HepG2 (cell line): ENCODE data around the gene HES7. TPM values are rescaled to one million over a fixed set of nuclear protein-coding genes. Genes with fewer than 3 reads are reported as not detected.
"Not testable (repeated sequence)": the region's sequence is repeated elsewhere in the genome, so short reads cannot be mapped to it uniquely, and the experiment has no call there.

Experiments used
- ATAC-seq: fragments of 200-7000 bp; cut with Tn5 transposase; 3 replicates; pipeline ENCODE4 v1.9.1; 2020; ENCODE audit warnings: mild to moderate bottlenecking, moderate library complexity
- BruUV-seq: library from RNA; stranded (reverse); fragments of 400-500 nt; replicated peaks from 2 replicates; lab custom pipeline; 2021; lab: Mats Ljungman, UMichigan
- CTCF ChIA-PET: fragments of 300-600 bp; formaldehyde crosslinking; extraction: SDS; loops from one replicate; lab custom pipeline; 2021; ENCODE audit warnings: low total read pairs, inconsistent platforms, low intra/inter-chr PET ratio; lab: Yijun Ruan, JAX
- POLR2A ChIA-PET: fragments of 350-600 bp; sonication (Branson Sonifier 250); formaldehyde crosslinking; loops from one replicate; lab custom pipeline; 2020; ENCODE audit warnings: antibody characterized with exemption, inconsistent platforms; lab: Yijun Ruan, JAX
- DNase-seq: peaks from one replicate; pipeline ENCODE4 v3.0.0-alpha.2; 2015; ENCODE audit warnings: low spot score
- FAIRE-seq: peaks from 3 replicates; lab custom pipeline; 2011; peaks lifted over from hg19 to GRCh38; lab: Jason Lieb, UNC
- H2AFZ ChIP-seq: one replicate; pipeline ENCODE4 v1.6.1; 2011; ENCODE audit warnings: low read length, inconsistent platforms
- H3K27ac ChIP-seq: fragments of 300-600 bp; 3 replicates; pipeline ENCODE4 v1.8.0; 2011; ENCODE audit warnings: mixed run types, mild to moderate bottlenecking, mixed read lengths, low read length, inconsistent platforms; ENCODE audit not compliant: insufficient read depth; ENCODE audit errors: extremely low read length
- H3K27me3 ChIP-seq, 2 experiments: fragments of 200-600 bp in 1 of 2; 2 replicates in 1 of 2; 3 replicates in 1 of 2; pipeline versions ENCODE4 v1.6.0 to v1.8.0; 2011; ENCODE audit warnings: low read length in 2 of 2, mild to moderate bottlenecking in 2 of 2, moderate library complexity in 2 of 2, inconsistent platforms in 1 of 2; ENCODE audit not compliant: insufficient read depth in 2 of 2, control insufficient read depth in 1 of 2
- H3K36me3 ChIP-seq, 2 experiments: fragments of 200-600 bp in 1 of 2; replicated peaks in 1 of 2; 2 replicates in 1 of 2; 3 replicates in 1 of 2; pipeline versions ENCODE4 v1.5.1 to v1.8.0; 2011; ENCODE audit warnings: low read length in 2 of 2, inconsistent platforms in 1 of 2; ENCODE audit not compliant: insufficient read depth in 2 of 2, control insufficient read depth in 1 of 2
- H3K4me1 ChIP-seq: 2 replicates; pipeline ENCODE4 v1.5.1; 2012; ENCODE audit warnings: low read length, inconsistent platforms; ENCODE audit not compliant: insufficient read depth
- H3K4me2 ChIP-seq: 2 replicates; pipeline ENCODE4 v1.6.0; 2011; ENCODE audit warnings: low read depth, low read length, inconsistent platforms
- H3K4me3 ChIP-seq, 3 experiments: fragments of 200-600 bp in 1 of 3; sonication (generic), shearing (Covaris generic) in 1 of 3; replicated peaks in 1 of 3; 2 replicates each; pipeline ENCODE4 v1.5.1; 2011 to 2016; ENCODE audit warnings: low read length in 3 of 3, inconsistent platforms in 2 of 3, low read depth in 2 of 3, mild to moderate bottlenecking in 2 of 3, control low read depth in 1 of 3, mixed read lengths in 1 of 3; ENCODE audit not compliant: insufficient read depth in 1 of 3
- H3K79me2 ChIP-seq: one replicate; pipeline ENCODE4 v1.6.1; 2011; ENCODE audit warnings: low read length, inconsistent platforms; ENCODE audit not compliant: insufficient read depth
- H3K9ac ChIP-seq: 2 replicates; pipeline ENCODE4 v1.6.0; 2011; ENCODE audit warnings: mild to moderate bottlenecking, low read depth, low read length, inconsistent platforms; ENCODE audit not compliant: insufficient read depth
- H3K9me3 ChIP-seq: 2 replicates; pipeline ENCODE4 v1.5.1; 2012; ENCODE audit warnings: mild to moderate bottlenecking, low read length
- H4K20me1 ChIP-seq: 2 replicates; pipeline ENCODE4 v1.6.0; 2011; ENCODE audit warnings: inconsistent platforms, mild to moderate bottlenecking, low read length, moderate library complexity; ENCODE audit not compliant: insufficient read depth
- CHCHD3 ChIP-seq: sonication (generic); formaldehyde crosslinking; IDR thresholded peaks from 2 replicates; pipeline ENCODE4 v1.8.0; 2022; ENCODE audit warnings: mild to moderate bottlenecking, missing genetic modification reagents, moderate library complexity
- GABPB1 ChIP-seq: IDR thresholded peaks from 2 replicates; pipeline ENCODE4 v1.6.1; 2016; ENCODE audit warnings: mild to moderate bottlenecking, missing genetic modification reagents, moderate library complexity, missing compliant biosample characterization
- HNRNPH1 ChIP-seq: fragments of 200-400 bp; formaldehyde crosslinking; optimal IDR thresholded peaks from 2 replicates; pipeline ENCODE3; 2017; ENCODE audit warnings: mild to moderate bottlenecking, low read depth, low read length
- NAIF1 ChIP-seq: sonication (generic); formaldehyde crosslinking; IDR thresholded peaks from 2 replicates; pipeline ENCODE4 v1.5.0; 2020; ENCODE audit warnings: mild to moderate bottlenecking, missing genetic modification reagents, borderline replicate concordance
- RAD21 ChIP-seq: fragments of 450-650 bp; formaldehyde crosslinking; IDR thresholded peaks from 2 replicates; pipeline ENCODE4 v1.5.0; 2020; ENCODE audit warnings: mild to moderate bottlenecking
- TBX3 ChIP-seq: fragments of 450-650 bp; IDR thresholded peaks from 2 replicates; pipeline ENCODE4 v1.6.1; 2017; ENCODE audit warnings: antibody characterized with exemption, mild to moderate bottlenecking, inconsistent platforms, borderline replicate concordance
- TOE1 ChIP-seq: sonication (generic); formaldehyde crosslinking; IDR thresholded peaks from 2 replicates; pipeline ENCODE4 v1.4.0; 2020; ENCODE audit warnings: mild to moderate bottlenecking, missing genetic modification reagents
- ZBTB21 ChIP-seq: sonication (generic); formaldehyde crosslinking; IDR thresholded peaks from 2 replicates; pipeline ENCODE4 v1.4.0; 2020; ENCODE audit warnings: missing genetic modification reagents
- ZKSCAN1 ChIP-seq: fragments of 150-350 bp; IDR thresholded peaks from 2 replicates; pipeline ENCODE4 v1.6.1; 2014; ENCODE audit warnings: low read length
- WGBS: methylation state at CpG from one replicate; pipeline ENCODE4 v1.1.6; 2017; ENCODE audit warnings: low lambda C conversion rate; 5-methylcytosine and 5-hydroxymethylcytosine counted together
- in situ Hi-C: cut with HindIII; loops from 2 replicates; pipeline ENCODE4 v1.10.0; 2017; ENCODE audit warnings: low pct_unique_long_range_greater_than_20kb; ENCODE audit not compliant: extremely low pct_ligation_motif_present
- intact Hi-C: fragments of 100-400 bp; cut with micrococcal nuclease; formaldehyde crosslinking; loops from one replicate; pipeline ENCODE4 v1.10.0; 2022; ENCODE audit not compliant: unreplicated experiment
- polyA plus RNA-seq, 8 experiments: library from polyadenylated mRNA; depleted of rRNA in 3 of 8; stranded (reverse) in 7 of 8; unstranded in 1 of 8; fragments of >200 nt; fragmentation: Illumina TruSeq in 4 of 8; extraction: Trizol in 4 of 8; gene quantifications; 2 replicates each; pipeline versions ENCODE4 v1.2.1 to v1.2.3, GENCODE V29; 2011 to 2016; ENCODE audit warnings: low read depth in 4 of 8, missing spikeins in 1 of 8, mixed read lengths in 1 of 8; ENCODE audit not compliant: insufficient read depth in 1 of 8
- total RNA-seq, 5 experiments: library from RNA; depleted of rRNA; stranded (reverse); fragments of >200 nt; fragmentation: Illumina TruSeq; extraction: Trizol; gene quantifications; 2 replicates each; pipeline ENCODE4 v1.2.3, GENCODE V29; 2016; ENCODE audit warnings: low read depth in 1 of 5
- TF ChIP-seq, protein P1 (sequence below): sonication (generic); formaldehyde crosslinking; IDR thresholded peaks from 2 replicates; pipeline ENCODE4 v1.8.1; 2023; ENCODE audit warnings: mild to moderate bottlenecking, missing genetic modification reagents
- TF ChIP-seq, protein P2 (sequence below): sonication (generic); formaldehyde crosslinking; IDR thresholded peaks from 2 replicates; pipeline ENCODE4 v1.4.0; 2020; ENCODE audit warnings: missing genetic modification reagents, borderline replicate concordance
- TF ChIP-seq, protein P3 (sequence below): sonication (generic); formaldehyde crosslinking; IDR thresholded peaks from 2 replicates; pipeline ENCODE4 v1.8.0; 2022; ENCODE audit warnings: missing genetic modification reagents, mild to moderate bottlenecking, inconsistent platforms, borderline replicate concordance

HES7 gene
- total and polyA plus RNA-seq, 2 of the 13 experiments (the other 11 are each of a cell fraction or from before 2014, with no cell fraction given), result not detected

DNA sequence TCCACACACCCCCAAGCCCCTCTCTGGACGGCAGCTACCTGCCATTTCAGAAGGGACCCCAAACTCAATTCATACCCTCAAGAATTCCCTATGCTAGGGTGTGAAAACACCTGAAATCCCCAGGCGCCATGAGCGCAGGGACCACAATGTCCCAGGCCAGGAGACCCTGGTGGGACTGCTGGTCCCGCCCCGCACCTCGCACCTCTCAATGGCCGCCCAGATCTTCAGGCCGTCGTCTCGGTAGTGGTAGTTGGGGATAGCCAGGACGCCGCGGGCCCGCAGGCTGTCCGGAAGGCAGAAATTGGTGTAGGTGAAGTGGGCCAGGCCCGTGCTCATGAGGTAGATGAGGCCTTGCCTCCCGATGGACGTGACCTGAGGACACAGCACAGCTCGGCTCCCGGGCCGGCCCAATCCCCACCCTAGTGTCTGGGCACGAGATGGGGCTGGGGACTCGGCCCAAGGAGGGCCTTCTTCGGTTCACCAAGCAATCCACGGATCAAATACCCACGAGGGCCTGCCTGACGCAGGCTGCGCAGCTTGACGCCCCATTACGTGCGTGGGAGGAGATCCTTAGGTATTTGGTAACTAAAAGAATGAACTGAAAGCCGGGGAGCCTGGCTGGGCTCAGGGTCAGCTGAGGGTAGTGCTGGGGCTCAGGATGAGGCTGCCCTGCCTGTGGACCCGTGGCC lies 14.8 kb downstream of the HES7 start:
- no peaks in the 10 kb centered on the region for H3K79me2 ChIP-seq
- in situ Hi-C loops (no loop called here), intact Hi-C loops (no loop called here)
- H3K9ac ChIP-seq, result no peak overlapping the region
- FAIRE-seq (no peak), DNase-seq (no peak), ATAC-seq (no peak; the same call in 2 of the 3 replicates)
- CTCF ChIA-PET, result interaction anchor here (1.8 to 2.5 kb wide), 2 partner anchors 15 to 49 kb away, joined by 11 to 14 read pairs; no protein-coding TSS in a partner anchor
- no peak overlapping the region for H2AFZ ChIP-seq
- H3K27me3 ChIP-seq, result peaks cover 11 to 62% of the 10 kb centered on the region in 2 experiments; a peak in 4 of 5 replicates
- POLR2A ChIA-PET, result interaction anchor here (0.9 kb wide), 1 partner anchor 64 kb away, joined by 3 read pairs; no protein-coding TSS in a partner anchor
- TF ChIP-seq, protein P1, sequence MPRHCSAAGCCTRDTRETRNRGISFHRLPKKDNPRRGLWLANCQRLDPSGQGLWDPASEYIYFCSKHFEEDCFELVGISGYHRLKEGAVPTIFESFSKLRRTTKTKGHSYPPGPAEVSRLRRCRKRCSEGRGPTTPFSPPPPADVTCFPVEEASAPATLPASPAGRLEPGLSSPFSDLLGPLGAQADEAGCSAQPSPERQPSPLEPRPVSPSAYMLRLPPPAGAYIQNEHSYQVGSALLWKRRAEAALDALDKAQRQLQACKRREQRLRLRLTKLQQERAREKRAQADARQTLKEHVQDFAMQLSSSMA (CRISPR knock-in tag), result no peak
- TF ChIP-seq CHCHD3, result no peak
- TF ChIP-seq, protein P2, sequence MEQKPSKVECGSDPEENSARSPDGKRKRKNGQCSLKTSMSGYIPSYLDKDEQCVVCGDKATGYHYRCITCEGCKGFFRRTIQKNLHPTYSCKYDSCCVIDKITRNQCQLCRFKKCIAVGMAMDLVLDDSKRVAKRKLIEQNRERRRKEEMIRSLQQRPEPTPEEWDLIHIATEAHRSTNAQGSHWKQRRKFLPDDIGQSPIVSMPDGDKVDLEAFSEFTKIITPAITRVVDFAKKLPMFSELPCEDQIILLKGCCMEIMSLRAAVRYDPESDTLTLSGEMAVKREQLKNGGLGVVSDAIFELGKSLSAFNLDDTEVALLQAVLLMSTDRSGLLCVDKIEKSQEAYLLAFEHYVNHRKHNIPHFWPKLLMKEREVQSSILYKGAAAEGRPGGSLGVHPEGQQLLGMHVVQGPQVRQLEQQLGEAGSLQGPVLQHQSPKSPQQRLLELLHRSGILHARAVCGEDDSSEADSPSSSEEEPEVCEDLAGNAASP (CRISPR knock-in tag), result no peak
- no peak for TF ChIP-seq TBX3
- TF ChIP-seq RAD21, result no peak
- TF ChIP-seq HNRNPH1, result no peak
- no peak for TF ChIP-seq GABPB1 (CRISPR knock-in tag)
- TF ChIP-seq ZBTB21 (CRISPR knock-in tag), result no peak
- TF ChIP-seq ZKSCAN1, result no peak
- no peak for TF ChIP-seq NAIF1 (CRISPR knock-in tag)
- TF ChIP-seq, protein P3, sequence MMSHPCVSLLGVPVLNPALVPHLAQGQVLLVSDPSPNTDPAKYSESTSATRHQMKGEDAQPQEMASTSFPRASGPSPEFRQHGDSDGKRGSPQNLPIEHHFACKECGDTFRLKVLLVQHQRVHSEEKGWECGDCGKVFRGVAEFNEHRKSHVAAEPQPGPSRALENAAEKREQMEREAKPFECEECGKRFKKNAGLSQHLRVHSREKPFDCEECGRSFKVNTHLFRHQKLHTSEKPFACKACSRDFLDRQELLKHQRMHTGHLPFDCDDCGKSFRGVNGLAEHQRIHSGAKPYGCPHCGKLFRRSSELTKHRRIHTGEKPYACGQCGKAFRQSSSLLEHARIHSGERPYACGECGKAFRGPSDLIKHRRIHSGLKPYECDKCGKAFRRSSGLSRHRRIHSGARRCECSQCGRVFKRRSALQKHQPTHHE (CRISPR knock-in tag), result no peak
- TF ChIP-seq TOE1 (CRISPR knock-in tag), result no peak
- 65% methylated on average over 21 of the region's 33 CpGs for WGBS
- no peak overlapping the region for H3K4me3 ChIP-seq
- no peak overlapping the region for H3K4me2 ChIP-seq
- H3K36me3 ChIP-seq, result no peaks in the 10 kb centered on the region
- H3K27ac ChIP-seq, result no peak overlapping the region
- no TSS peak for BruUV-seq
- H3K4me1 ChIP-seq, result no peaks in the 10 kb centered on the region
- no peaks in the 10 kb centered on the region for H3K9me3 ChIP-seq
- no peaks in the 10 kb centered on the region for H4K20me1 ChIP-seq

DNA sequence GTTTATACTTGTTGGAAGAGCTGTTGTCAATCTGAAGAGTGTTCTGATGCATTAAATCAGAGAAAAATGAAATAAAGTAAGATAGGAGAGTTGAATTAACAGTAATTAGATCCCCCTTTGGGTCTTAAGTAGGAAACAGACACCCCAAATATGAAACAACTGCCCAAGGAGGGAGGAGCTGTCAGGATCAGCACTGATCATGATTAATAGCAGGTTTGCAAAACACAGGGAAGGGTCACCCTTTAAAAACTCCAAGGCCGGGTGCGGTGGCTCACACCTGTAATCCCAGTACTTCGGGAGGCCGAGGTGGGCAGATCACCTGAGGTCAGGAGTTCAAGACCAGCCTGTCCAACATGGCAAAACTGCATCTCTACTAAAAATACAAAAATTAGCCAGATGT lies 16.9 kb downstream of the HES7 start:
- H3K27ac ChIP-seq, H2AFZ ChIP-seq, H3K4me3 ChIP-seq, H3K79me2 ChIP-seq, CTCF ChIA-PET, DNase-seq, H3K4me2 ChIP-seq, BruUV-seq, H3K36me3 ChIP-seq, in situ Hi-C loops, H3K4me1 ChIP-seq, H3K9me3 ChIP-seq, intact Hi-C loops, ATAC-seq, POLR2A ChIA-PET, H4K20me1 ChIP-seq, FAIRE-seq, H3K9ac ChIP-seq: not testable (repeated sequence)
- peaks cover 11 to 72% of the 10 kb centered on the region in 2 experiments for H3K27me3 ChIP-seq
- WGBS, result 17% methylated on average over 4 of the region's 4 CpGs
